ENCODE measurements around the gene NTM.
A peak's percentile ranks its signal among the peaks of the same experiment; 100 is the strongest.

- TF ChIP-seq CTCF (IDR thresholded peaks at IDR 0.05), result peak in 1 of 6 experiments; percentile 4
- no peak for TF ChIP-seq POLR2A (IDR thresholded peaks at IDR 0.05)
Observed at GRCh38 chr11:131504199-131504949, 134.0 kb downstream of the NTM start.

Measured in Peyer's patch (tissue), 4 donors.